Mammary epithelial cell (primary cell): ENCODE results near the gene SLCO4A1.

Experiments
- CTCF ChIP-seq, 2 donors: IDR thresholded peaks in 1 of 2; conservative IDR thresholded peaks in 1 of 2; 2 replicates each; pipeline ENCODE4 v1.5.1; 2011 to 2012; ENCODE audit warnings: inconsistent platforms in 2 of 2, low read length in 2 of 2, mild to moderate bottlenecking in 2 of 2, control low read depth in 1 of 2, low read depth in 1 of 2; ENCODE audit not compliant: insufficient read depth in 1 of 2; ENCODE audit errors: extremely low read depth in 1 of 2
- EZH2 ChIP-seq: IDR thresholded peaks from 2 replicates; pipeline ENCODE4 v1.6.1; 2012; ENCODE audit warnings: low read length, inconsistent platforms, borderline replicate concordance

- TF ChIP-seq EZH2 (no peak), CTCF (conservative IDR thresholded peaks at IDR 0.05 in 1 of 2, IDR thresholded peaks at IDR 0.05 in 1 of 2; ENCODE audit: extremely low read depth in 1 of 2, insufficient read depth in 1 of 2, low read depth in 1 of 2, low read length in 2 of 2) (no peak)
Observed at GRCh38 chr20:62642051-62642665, at the start of gene SLCO4A1.
